Gastrocnemius medialis (tissue), 4 donors: ENCODE results near the gene SLC24A4.

ENCODE experiments used
- CTCF ChIP-seq, 5 experiments: fragments of 450-650 bp in 3 of 5; fragments of 200-600 bp in 2 of 5; sonication (generic) in 2 of 5; IDR thresholded peaks in 4 of 5; conservative IDR thresholded peaks in 1 of 5; 1 replicate in 4 of 5; 2 replicates in 1 of 5; pipeline ENCODE4 v1.5.1; 2016 to 2019; ENCODE audit warnings: antibody characterized with exemption in 5 of 5, mild to moderate bottlenecking in 3 of 5, moderate library complexity in 3 of 5
- POLR2A ChIP-seq, 2 donors: fragments of 450-650 bp; IDR thresholded peaks; one replicate each; pipeline ENCODE4 v1.6.1; 2017; ENCODE audit warnings: antibody characterized with exemption in 2 of 2, mild to moderate bottlenecking in 2 of 2, moderate library complexity in 2 of 2

- TF ChIP-seq POLR2A (IDR thresholded peaks at IDR 0.05) (no peak), CTCF (IDR thresholded peaks at IDR 0.05 in 4 of 5, conservative IDR thresholded peaks at IDR 0.05 in 1 of 5) (no peak)
These were observed 93.6 kb downstream of the SLC24A4 start for GRCh38 chr14:92416544-92416943.
